Measurements from ENCODE around the gene UGT1A8. TPM values are rescaled to one million over a fixed set of nuclear protein-coding genes. Genes with fewer than 3 reads are reported as not detected.

The UGT1A8 gene
- total and polyA plus RNA-seq, 9 donors: not detected

GRCh38 chr2:233691443-233692433, 74.3 kb downstream of the UGT1A8 start:
- Histone ChIP-seq H3K4me3 (no peak overlapping the region), H3K36me3 (no peaks in the 10 kb centered on the region), H3K27ac (no peak overlapping the region), H3K9me3 (no peaks in the 10 kb centered on the region), H3K27me3 (no peaks in the 10 kb centered on the region), H3K4me1 (ENCODE audit: insufficient read depth) (no peaks in the 10 kb centered on the region)
- intact Hi-C loops (cut with DNase I): no loop called here
- TF ChIP-seq EP300 (IDR thresholded peaks at IDR 0.05) (no peak), POLR2A (IDR thresholded peaks at IDR 0.05) (no peak), CTCF (IDR thresholded peaks at IDR 0.05) (no peak)
- WGBS, 3 donors: 79 to 90% (median 80%) methylated on average over 11 of the region's 11 CpGs
- no peak for DNase-seq

- Histone ChIP-seq H3K9me3 (no peaks in the 10 kb centered on the region), H3K27me3 (no peaks in the 10 kb centered on the region), H3K27ac (no peak within 1 kb of the TSS), H3K36me3 (no peaks in the 10 kb centered on the region), H3K4me3 (no peak within 1 kb of the TSS), H3K4me1 (ENCODE audit: insufficient read depth) (no peaks in the 10 kb centered on the region)
- no peak for TF ChIP-seq EP300 (IDR thresholded peaks at IDR 0.05)
- intact Hi-C loops (cut with DNase I): no loop called here
- WGBS, 3 donors: 76 to 88% (median 85%) methylated on average over 4 of the region's 4 CpGs
- DNase-seq: no peak
Observed at GRCh38 chr2:233692648-233693047, 75.2 kb downstream of the UGT1A8 start, which contains the start of gene UGT1A6. UGT1A6 (plus strand) TSS chr2:233692890; CDS start chr2:233693005, 115 bp downstream.

GRCh38 chr2:233693963-233694362, 76.5 kb downstream of the UGT1A8 start:
- intact Hi-C loops (cut with DNase I): no loop called here
- 73 to 84% (median 79%) methylated on average over 6 of the region's 6 CpGs for WGBS, 3 donors
- Histone ChIP-seq H3K36me3 (no peaks in the 10 kb centered on the region), H3K27me3 (no peaks in the 10 kb centered on the region), H3K27ac (no peak overlapping the region), H3K9me3 (no peaks in the 10 kb centered on the region), H3K4me1 (ENCODE audit: insufficient read depth) (no peaks in the 10 kb centered on the region), H3K4me3 (no peak overlapping the region)
- no peak for DNase-seq
- no peak for TF ChIP-seq CTCF (IDR thresholded peaks at IDR 0.05)
- TF ChIP-seq EP300 (IDR thresholded peaks at IDR 0.05): no peak

GRCh38 chr2:233698740-233699139, 81.3 kb downstream of the UGT1A8 start:
- H3K27me3 ChIP-seq: no peaks in the 10 kb centered on the region
- 62 to 80% (median 68%) methylated on average over 4 of the region's 4 CpGs for WGBS, 3 donors
- TF ChIP-seq EP300 (IDR thresholded peaks at IDR 0.05): no peak
- TF ChIP-seq POLR2A (IDR thresholded peaks at IDR 0.05): no peak
- no peak for TF ChIP-seq CTCF (IDR thresholded peaks at IDR 0.05)

More at GRCh38 chr2:233698740-233699139, 81.3 kb downstream of the UGT1A8 start:
- no peak for DNase-seq
- Histone ChIP-seq H3K4me3 (no peak overlapping the region), H3K4me1 (ENCODE audit: insufficient read depth) (no peaks in the 10 kb centered on the region), H3K36me3 (no peaks in the 10 kb centered on the region), H3K9me3 (no peaks in the 10 kb centered on the region), H3K27ac (no peak overlapping the region)
- intact Hi-C loops (cut with DNase I): no loop called here

Measured in ovary (tissue), 9 donors.